HG02798 (cell line): ENCODE data around the gene ADM2.

Source experiments
- ATAC-seq: cut with Tn5 transposase; IDR thresholded peaks from one replicate; pipeline ENCODE4 v1.9.1; 2021; ENCODE audit warnings: mild to moderate bottlenecking; ENCODE audit not compliant: unreplicated experiment, poor library complexity

The ADM2 gene

GRCh38 chr22:50465066-50465930 is 16.0 kb upstream of the ADM2 start:
- ATAC-seq = no peak

- no peak for ATAC-seq
Measured at GRCh38 chr22:50467341-50467740, 14.0 kb upstream of the ADM2 start.

- no peak for ATAC-seq
Measured at GRCh38 chr22:50467773-50468440, 13.4 kb upstream of the ADM2 start.

DNA sequence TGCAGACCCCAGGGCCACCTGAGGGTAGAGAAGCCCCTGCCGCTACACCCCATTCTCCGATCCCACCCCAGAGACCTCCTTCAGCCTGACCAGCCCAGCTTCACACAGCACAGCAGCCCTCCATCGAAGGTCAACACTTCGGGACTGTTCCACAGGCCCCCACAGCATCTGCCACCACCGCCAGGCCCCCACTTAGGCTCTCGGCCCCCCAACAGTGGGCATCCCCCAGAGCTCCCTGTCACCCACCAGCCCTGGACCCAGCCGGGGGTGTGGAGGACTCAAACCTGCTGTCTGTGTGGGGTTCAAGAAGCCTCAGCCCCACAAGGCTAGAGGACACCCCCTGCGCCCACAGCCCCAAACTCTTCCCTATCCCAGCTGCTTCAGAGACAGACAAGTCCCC is 12.7 kb upstream of the ADM2 start:
- ATAC-seq = no peak

GRCh38 chr22:50469377-50470305 is 11.7 kb upstream of the ADM2 start:
- peak; percentile 62 for ATAC-seq

GRCh38 chr22:50470491-50470890 is 10.9 kb upstream of the ADM2 start:
- no peak for ATAC-seq

GRCh38 chr22:50471197-50471847 is 10.0 kb upstream of the ADM2 start:
- ATAC-seq = no peak

- ATAC-seq = no peak
Measured at GRCh38 chr22:50471962-50472361, 9.4 kb upstream of the ADM2 start.

GRCh38 chr22:50473088-50473487 is 8.3 kb upstream of the ADM2 start:
- ATAC-seq = no peak

DNA sequence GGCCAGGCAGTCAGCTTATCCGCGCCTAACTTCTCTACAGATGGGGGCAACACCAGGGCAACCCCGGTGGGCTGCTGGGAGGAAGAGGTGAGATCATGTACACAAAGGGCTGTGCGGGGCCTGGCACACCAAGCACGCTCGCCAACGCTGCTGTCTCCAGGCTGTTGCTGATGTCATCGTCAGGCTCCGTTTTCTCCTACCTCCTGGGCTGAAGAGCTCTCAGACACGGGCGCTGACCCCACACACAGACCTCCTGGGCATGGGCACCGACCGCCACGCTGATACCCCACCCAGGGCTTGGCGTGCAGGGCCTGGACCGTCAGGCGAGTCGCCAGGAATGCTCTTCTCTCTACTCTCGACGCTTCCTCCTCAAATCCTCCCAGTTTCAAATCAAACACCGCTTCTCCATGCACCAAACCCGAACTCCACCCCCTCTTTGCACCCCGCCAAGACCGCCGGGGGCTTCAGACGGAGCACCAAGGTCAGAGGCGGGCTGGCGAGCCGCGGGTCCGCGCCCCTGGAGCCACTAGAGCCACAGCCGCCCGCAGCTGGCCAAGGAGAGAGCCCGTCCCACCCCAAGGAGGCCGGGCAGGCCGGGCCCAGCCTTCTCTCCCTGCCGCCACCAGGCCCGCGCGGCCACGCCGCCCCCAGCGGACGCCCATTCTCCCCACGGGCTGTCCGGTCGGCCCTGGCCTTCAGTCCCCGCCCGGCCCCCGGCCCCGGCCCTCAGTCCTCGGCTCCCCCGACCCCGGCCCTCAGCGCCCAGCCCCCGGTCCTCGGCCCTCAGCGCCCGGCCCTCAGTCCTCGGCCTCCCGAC is 7.3 kb upstream of the ADM2 start:
- no peak for ATAC-seq

DNA sequence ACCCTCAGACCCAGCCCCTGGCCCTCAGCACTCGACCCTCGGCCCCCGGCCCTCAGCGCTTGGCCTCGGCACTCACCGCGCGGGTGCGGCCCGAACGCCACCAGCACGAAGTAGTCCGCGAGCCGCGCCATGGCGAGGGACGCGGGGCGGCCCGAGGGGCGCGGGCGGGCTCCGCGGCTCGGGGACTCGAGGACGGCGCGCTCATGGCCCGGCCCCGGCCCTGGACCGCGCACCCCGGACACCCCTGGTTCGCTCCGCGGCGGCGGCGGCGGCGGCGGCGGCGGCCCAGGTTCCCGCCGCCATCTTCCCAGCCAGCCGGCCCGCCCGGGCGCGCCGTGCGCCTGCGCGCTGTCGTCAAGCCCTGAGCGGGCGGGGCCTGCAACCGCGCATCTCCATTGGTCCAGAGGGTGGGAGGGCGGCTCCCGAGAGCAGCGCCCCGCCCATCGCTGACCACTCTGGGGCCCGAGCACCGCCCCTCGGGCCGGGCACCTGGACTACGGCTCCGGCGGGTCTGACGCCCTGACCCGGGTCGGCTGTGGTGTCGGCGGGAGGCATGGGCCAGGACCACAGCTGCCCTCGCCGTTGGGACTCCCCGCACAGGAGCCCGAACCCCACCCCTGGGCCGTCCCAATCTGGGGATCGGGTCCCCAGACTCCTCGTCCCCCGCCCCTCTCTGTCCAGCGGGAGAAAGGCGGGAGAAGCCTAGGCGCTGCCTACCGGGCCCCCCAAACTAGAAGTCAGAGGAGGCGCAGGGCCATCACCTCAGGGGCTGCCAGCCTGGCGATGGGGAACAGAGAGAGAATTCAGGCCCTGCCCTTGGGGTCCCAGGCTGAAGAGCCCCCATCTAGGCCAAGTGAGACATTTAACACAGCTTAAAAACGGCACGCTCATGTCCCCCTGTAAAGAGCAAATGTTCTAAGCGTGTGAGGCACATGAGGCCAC is 6.4 kb upstream of the ADM2 start, which contains the start of gene SBF1:
Gene SBF1 (minus strand): TSS at position 326 of the 942 bp plus-strand sequence. CDS start 195 bp downstream, at position 131.
- ATAC-seq = peak; percentile 85

- ATAC-seq = no peak
Measured at GRCh38 chr22:50475652-50476002, 5.7 kb upstream of the ADM2 start.

- no peak for ATAC-seq
Measured at GRCh38 chr22:50476868-50477267, 4.5 kb upstream of the ADM2 start.

DNA sequence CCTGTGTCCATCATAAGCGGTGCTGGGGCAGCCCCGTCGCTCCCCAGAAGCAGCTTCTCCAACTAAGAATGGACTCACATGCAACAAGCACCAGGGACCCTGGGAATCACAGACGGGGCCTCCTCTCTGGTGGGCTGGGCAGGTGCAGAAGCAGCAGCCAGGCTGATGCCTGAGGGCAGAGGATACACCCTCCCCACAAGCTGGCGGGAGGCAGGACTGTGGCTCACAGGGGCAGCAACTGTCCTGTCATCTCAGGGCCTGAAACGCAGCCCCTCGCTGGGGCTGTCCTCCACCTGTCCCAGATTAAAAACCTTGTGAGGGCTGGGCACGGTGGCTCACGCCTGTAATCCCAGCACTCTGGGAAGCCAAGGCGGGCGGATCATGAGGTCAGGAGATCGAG is 3.4 kb upstream of the ADM2 start:
- ATAC-seq = no peak

GRCh38 chr22:50479721-50480120 is 1.6 kb upstream of the ADM2 start:
- no peak for ATAC-seq

DNA sequence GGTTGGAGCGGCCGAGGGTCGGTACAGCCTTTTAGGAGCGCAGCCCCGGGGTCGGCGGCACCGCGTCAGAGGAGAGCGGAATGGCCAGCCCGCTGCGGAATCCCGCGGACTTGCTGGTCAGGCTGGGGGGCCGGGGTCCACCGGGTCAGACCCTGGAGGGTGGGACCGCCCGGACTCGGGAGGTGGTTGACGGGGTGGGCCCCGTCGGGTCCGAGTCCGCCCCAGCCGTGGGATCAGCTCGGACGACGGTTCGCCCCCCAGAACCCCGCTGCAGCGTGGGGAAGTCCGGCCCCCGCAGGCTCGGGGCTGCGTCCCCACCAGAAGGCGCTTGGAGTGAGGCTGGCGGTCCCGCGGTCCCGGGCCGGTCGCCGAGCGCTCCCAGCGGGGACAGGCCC is 301 bp upstream of the ADM2 start:
- no peak for ATAC-seq

GRCh38 chr22:50482107-50483074 is 1.0 kb downstream of the ADM2 start:
- no peak for ATAC-seq
